Measurements from ENCODE around the gene TNP2.

The TNP2 gene

DNA sequence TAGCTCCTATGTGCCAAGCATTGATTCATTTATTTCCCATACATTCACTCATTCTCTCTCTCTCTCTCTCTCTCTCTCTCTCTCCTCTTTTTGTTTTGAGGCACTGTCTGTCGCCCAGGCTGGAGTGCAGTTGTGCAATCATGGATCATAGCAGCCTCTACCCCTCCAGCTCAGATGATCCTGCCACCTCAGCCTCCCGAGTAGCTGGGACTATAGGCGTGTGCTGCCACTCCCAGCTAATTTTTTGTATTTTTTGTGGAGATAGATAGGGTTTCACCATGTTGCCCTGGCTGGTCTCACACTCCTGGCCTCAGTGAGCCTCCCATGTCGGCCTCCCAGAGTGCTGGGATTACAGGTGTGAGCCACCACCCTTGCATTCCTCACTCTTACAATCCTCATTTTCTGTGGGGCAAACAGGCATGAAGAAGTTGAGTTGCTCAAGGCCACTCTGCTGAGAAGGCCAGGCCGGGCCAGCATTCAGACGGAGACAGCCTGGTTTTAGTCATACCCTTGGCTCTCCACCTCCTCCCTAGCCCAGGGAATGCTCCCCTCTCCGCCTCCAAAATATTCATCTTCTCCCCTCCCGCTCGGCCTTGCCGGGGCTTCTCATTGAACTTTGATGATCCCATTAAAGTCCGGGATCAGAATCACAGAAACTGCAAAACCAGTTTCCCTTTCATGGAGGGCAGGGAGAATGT is 7.9 kb upstream of the TNP2 start:
- DNase-seq: no peak

DNA sequence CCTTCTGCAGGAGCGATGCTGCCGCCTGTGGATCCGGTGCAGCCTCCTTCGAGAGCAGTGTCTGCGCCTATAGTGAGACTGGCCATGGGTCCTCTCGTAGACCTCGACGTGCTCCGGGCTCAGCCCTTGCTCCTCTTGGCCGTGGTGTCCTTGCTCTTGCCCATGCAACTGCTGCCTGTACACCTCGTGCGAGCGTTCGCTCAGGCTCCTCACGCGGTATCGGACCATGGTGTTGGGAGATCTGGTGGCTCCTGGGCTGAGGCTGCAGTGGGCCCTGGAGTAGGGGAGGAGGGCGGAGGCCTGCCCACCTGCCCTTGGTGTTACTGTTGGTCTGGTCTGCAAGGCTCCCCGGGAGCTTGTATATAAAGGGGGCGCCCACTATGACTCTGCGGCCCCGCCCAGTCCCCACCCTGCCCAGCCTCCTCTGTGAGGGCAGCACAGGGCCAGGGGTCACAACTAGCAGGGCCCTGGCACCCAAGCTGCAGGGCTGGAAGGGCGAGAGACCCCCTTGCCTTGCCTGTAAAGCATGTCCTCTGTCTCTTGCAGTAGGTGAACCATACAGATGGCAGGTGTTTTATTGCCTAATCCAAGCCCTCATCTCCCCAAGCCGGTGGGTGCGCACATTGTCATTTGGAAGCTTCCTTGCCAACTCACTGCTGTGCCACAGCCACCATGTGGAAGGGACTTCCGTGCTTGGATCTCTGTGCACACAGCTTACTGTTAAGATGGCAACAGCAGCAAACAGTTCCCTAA is 7.2 kb upstream of the TNP2 start, which contains the start of gene PRM2:
Gene PRM2 (minus strand): TSS at position 338 of the 753 bp plus-strand sequence. CDS start 110 bp downstream, at position 228.
- DNase-seq: no peak

DNA sequence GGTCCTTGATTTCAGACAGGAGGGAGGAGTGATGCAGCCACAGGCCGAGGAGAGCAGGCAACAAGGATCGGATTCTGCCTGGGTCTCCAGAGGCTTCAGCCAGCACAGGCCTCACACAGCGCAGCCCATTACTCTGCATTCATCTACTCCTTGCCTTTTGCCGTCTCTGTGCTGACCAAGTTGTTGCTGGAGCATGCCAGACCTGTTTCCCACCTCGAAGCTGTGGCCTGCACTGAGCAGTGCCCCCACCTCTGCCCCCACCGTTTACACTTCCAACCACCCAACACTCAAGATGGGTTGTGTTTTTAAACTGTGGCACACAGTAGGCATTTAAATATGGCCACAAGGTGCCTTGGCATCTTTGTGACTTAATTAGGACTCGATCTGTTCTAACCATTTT is 5.8 kb upstream of the TNP2 start:
- no peak for DNase-seq

DNA sequence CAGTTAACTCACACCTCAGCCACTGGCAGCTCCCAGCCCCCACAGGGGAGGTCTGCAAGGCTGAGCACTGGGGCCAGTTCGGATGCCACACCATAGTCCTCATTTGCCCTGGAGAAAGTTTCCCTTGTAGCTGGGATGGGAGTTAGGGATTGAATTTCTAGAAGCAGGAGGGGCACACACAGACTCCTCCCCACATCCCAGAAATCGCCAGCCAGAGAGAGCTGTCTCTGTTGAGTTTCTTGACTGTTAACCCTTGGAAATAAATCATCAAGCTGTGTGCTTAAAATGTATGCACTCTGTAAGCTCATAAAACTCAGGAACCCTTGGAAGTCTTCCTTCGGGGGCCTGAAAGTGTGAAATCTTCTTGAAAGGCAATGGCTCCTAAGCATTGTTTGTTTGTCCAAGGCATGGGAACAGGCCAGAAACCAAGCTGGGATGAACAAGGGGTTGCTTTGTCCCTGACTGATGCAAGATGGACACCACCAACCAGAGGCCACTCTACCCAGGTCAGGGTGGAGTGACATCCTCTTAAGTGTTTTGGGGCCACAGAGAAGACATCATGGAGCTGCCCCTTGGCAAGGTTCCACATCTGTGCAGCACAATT is 4.7 kb upstream of the TNP2 start:
- DNase-seq: no peak

DNA sequence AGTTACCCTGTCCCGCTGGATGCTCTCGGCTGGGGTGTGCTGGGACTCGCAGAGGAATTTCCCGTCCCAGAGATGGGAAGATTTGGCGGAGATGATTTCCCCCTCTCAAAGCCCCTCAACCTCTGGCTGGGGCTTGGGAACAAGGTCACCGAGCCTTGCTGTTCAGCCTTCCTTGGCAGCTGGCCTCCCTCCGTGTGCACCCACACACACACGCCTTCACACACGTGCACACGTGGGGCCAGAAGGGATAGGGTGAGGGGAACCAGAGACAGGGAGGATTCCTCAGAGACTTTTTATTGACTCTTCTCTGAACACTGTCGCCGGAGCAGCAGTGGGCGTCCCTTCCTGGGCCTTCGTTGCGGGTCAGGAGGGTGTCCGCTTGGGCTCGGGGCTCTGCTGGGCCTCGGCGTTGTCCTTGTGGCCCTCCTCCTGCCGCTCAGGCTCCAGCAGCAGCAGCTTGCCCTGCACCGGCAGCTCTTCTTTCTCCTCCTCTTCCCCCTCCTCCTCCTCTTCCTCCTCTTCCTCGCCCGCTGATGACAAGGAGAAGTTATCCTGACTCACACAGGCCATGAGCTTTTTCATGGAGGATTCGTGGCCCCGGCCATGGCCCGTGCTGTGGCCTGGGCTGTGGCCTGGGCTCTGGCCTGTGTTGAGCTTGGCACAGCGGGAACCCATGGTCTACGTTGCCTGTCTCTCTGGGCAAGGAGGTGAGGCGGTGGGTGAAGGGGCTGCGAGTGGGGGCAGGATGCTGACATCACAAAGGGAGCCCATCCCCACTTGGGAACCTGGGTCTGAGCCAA is 4.0 kb upstream of the TNP2 start, which contains the start of gene PRM3:
Gene PRM3 (minus strand): TSS at position 709 of the 800 bp plus-strand sequence. CDS start 34 bp downstream, at position 675.
- DNase-seq: no peak

DNA sequence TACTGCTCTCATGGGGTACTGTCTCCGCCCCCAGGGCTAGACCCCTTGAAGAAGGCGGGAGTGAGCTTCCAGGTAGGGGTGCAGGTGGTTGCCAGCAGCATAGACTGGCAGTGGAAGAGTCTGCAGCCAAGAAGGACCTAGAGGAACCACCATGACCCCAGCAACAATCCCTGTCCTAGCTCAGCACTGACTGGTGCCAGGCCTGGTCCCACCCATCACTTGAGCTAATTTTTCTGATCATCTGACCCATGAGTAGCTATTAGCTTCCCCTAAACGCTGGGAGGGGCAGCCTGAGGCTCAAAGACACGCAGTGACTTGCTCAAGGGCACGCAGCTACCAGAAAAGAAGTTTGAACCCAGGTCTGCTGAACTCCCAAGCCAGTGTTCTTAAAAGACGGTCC is 3.4 kb upstream of the TNP2 start:
- no peak for DNase-seq

DNA sequence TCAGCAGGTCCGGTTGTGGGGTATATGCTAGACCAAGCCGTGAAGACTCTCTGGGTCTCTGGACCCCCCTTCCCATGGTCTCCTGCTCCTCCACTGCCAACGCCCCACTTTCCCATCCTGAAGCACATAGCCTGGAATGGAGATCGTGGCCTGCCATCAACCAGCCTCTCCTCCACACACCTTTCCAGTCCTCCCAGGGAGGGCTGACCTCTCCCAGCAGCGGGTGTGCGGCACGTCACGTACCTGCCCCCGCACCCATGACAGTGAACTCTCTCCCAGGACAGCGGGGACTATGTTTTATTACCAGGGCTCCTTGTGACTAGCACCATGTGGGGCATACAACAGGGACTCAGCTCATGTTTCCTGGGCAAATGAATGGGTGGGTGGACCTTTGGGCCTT is 2.5 kb upstream of the TNP2 start:
- DNase-seq: no peak

DNA sequence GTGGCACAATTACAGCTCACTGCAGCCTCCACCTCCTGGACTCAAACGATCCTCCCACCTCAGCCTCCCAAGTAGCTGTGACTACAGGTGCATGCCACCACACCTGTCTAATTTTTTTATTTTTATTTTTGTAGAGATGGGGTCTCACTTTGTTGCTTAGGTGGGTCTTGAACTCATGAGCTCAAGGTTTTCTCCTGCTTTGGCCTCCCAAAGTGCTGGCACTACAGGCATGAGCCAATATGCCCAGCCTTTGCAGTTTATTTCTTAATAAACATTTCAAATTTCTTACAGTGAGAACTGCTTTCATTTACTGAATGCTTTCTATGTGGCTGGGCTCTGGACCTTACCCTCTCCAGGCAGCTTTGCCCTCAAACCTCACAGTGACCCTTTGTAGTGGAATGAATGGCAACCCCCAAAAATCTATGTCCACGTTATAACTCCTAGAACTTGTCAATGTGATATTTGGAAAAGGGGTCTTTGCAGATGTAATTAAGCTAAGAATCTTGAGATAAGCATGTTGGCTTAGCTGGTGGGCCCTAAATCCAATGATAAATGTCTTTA is 1.6 kb upstream of the TNP2 start:
- no peak for DNase-seq

DNA sequence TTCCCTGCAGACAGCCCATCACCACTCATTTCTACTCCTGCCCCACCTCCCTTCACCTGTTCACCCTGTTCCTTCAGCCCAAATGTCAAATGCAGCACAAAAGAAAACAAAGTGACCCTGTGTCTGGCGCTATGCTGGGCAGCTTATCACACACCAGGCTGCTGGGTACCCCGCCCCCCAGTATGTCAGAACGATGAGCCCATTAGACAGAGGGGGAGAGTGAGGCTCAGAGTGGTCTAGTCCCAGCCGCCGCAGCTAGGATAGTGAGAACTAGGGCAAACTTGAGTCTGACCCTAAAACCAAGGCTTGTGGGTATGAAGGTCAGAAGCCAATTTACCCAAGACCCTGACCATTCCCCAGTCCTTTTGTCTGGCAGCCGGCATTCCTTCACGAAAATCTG is 4.0 kb downstream of the TNP2 start:
- DNase-seq: no peak

DNA sequence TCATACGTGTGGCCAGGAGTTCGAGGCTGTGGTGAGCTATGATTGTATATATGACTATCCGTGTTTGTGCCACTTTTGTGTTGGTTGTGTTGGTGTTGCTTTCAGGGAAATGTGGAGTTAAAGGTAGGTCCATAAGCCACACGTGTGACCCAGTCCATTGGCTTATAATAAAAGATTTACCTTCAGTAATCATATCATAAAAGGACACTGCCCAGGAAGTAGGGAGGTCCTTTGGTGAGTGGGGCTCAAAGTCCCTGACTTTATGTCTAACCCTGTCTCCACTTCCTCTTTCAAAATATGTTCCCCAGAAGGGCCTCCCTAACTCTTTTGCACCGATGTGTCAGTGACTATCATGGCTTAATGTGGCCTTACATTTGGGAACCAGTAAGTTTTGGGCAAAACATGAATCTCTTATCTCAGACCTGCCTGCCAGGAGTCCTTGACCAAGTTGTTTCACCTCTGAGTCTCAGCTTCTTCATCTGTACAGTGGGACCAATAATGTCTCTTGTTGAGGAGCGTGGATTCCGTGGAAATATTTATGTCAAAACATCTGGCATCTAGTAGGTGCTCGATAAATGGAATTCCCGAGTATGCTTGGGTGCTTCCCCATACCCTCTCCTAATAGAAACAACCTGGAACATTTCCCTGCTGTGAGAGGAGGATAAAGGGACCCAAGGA is 4.8 kb downstream of the TNP2 start:
- DNase-seq: peak in 1 of 2 donors; percentile 13

DNA sequence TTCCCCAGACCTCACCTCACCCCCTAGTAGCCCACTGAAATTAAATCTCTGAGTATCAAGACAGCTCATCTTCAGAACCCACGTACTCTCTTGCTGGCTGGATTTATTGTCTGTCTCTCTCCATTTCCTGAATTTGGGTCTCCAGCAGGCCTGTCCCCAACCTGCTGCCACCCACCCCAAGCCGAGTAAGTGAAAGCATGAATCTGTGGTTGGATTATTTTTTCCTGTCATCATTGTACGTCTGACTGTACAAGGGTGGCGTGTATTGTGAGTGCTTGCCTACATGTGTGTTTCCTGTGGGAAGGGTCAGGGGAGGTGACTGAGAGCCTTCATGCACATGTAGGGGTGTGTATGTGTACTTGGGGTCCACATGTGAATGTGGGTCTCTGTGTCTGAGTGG is 5.4 kb downstream of the TNP2 start:
- DNase-seq: no peak

DNA sequence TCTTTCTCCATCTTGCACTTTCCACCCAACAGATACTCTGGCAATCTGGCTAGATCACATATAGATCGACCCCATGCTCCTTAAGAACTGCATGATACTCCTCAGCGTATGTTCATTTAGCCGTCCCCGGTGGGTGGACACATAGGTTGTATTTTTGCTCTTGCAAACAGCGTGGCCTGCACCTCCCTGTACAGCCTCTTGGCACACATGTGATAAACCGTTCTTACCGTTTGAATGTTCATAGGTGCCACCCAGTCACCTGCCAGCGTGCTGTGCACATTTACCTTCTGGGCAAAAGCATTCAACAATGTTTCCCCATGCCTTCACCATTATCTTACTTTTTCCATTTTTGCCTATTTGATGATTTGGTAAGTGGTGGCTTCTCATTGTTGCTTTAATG is 6.2 kb downstream of the TNP2 start:
- no peak for DNase-seq

DNA sequence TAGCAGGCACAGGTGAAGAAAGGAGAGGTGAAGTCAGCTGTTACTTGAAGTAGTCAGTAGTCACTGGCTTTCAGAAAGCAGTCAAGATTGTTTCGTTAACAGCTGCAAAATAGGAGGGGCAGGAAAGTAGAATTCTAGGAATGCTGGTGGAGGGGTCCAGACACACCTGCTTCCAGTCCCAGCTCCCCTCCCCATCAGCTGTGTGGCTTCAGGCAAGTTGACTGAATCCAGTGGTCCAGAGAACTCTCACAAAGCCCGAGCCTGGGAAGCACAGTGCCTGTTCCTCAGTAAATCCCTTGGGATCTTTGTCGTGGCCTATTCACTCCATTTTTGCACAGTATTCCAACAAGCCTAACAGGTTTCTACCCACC is 8.5 kb downstream of the TNP2 start:
- no peak for DNase-seq

DNA sequence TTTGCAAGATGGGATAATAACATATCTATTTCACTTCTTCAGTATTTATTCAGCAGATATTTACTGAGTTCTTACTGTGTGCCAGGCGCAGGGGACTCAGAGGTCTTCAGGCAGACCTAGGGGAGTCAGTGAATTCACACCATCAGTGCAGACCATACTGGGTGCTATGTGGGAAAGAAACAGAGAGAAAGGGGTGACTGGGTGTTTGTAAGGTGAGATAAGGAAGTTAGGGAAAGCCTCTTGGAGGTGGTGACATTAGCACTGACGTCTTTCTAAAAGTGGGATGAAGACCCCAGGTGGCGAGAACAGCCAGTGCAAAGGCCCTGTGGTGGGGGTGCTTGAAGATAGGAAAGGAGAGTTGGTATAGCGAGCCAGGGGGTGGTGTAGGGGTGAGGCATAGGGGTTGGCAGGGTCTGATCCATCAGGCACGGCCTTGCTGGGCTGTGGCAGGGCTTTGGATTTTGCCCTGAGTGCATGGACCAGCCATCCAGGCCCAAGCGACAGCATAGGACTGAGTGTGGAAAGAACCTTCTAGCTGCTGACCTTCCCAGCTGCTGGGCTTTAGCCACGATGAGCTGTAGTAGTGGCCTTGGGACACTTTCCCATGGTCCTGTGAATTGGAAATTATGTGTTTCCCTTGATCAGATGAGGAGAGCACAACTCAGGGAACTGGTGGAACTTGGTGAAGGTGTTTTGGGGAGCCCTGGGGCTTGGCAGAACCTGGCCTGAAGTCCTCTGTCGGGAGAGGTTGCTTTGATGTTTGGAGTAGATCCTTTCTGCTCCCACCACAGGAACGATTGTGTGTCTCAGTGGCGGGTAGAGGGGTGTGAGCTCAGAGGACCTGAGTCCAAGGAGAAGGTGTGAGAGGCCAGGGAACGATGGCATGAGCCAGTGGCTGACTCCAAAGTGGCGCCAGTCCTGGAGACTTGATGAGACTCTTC is 9.2 kb downstream of the TNP2 start:
- DNase-seq: no peak

DNA sequence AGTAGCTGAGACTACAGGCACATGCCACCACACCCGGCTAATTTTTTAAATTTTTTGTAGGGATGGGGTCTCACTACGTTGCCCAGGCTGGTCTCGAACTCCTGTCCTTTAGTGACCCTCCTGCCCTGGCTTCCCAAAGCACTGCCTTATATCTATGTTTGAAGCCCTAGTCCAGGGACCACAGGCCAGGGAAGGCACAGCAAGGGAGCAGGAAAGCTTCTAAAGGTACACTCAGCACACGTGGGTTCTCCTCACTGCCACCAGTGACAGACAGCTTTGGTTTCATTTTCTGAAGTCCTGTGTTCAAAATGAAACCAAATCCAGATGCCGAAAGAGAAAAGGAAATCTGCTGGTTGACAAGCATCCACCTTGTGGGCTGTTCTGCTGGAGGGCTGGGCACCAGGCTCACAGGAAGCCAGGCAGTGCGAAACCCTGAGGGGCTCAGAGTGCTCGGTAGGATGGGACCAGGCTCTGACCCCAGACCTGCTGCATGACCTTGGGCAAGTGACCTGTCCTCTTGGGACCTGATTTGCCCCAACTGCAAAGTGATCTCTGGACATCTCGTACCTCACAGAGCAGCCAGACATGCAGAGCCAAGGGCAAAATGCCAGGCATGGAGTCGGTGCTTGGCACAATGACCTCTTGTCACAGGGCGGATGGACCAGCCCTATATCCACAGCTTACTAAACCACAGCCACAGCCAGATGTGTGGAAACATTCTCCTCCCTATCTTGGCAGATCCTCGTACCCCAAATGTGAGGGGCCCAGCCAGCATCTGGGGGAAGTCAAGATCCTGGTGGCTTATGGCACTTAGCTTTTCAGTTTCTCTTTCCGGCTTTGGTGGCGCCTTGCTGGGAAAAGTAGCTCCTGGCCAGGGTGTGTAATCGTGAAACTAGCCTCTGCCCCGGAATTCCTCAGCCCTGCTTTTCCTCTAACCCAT is 10.3 kb downstream of the TNP2 start:
- peak in 1 of 2 donors; percentile 41 for DNase-seq

DNA sequence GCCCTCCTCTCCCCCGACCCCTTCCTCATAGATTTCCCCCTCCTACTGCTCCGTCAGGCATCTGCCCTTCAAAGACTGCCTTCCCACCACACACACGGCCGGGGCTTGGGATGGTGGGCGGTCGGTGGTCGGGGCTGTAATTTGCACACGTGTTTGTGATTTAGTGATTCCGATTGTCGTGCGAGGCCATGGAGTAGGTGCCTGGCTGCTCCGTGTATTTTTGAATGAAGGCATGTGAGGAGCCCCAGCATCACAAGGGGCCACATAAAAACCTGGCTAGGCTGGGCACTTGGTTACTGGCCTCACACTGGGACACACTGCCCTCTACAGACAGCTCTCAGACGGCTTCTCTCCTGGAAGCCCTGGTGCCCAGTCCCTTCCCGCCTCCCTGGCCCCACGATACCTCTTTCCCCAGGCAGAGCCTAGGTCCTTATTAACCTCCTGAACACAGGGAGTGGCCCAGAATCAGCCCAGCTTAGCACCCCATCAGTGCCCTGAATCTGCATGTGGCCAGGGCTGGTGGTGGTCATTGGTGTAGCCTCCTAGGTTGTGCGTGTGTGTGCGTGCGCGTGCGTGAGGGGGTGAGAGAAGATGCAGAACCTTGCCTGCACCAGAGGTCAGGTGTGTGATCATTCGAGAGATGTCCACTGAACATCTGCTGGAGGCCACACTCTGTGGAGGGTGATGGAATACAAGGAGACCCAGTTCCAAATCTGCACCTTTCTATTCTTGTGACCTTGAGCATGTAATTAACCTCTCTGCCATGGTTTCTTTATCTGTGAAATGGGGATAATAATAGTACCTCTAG is 11.8 kb downstream of the TNP2 start:
- peak; percentile 71 to 86 for DNase-seq

DNA sequence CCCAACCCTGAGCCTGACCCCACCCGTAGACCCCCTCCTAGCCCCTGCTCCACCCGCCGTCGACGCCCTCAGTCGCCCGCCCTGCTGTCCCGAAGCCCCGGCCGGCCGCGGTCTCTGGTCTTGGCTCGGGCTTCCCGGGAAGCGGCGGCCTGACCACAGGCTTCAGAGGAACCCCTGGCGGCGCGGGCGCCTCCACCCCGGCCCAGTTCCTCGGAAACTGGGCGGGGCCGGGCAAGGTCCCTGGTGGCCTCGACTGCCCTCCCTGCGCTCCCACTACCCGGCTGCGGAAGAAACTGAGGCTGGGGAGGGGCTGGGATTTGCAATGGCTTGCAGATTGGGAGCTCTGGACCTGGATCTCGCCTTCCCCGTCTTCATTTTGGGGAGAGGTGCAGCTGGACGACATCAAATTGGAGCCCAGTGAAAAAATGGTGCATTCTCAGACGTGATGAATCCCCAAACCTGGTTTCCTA is 12.4 kb downstream of the TNP2 start:
- peak; percentile 53 to 56 for DNase-seq

DNA sequence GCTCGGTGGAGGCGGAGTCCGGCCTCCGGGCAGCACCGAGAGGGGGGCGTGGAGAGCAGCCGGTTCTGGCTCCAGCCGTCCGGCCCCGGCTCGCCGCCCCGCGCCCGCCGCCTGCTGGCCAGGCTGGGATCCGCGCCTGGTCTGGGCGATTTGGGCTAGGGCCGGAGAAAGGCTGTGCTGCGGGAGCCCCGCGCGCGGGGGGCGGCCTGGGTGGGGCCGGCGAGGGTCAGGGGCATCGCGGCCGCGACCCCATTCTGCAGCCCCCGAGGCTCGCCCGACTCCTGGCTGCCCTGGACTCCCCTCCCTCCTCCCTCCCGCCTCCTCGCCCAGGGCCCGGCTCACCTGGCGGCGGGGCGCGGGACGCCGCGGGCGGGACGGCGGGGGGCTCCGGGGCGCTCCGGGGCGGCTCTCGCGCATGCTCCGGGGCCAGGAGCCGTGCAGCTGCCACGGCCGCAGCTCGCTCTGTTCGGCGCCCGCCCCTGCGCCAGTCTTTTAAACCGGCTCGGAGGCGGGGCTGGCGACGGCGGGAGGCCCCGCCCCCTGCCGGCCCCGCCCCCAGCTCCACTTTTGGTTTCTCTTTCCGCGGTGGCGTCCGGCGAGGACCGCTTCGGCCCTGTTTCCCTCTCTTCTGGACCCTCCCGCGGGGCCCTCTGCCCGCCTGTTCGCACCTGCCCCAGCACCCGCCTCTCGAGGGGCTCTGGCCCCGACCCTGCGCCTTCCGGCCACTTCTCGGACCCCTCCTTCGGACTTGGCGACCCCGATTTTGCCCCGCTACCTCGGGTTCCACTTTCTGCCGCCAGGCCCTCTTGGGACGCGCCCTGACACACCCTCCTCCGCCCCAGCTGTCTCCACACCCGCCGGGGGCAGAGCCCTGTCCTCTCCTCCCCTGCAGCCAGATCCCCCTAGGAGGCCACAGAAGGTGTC is 13.1 kb downstream of the TNP2 start, which contains the start of gene SOCS1:
Gene SOCS1 (minus strand): TSS at position 468 of the 924 bp plus-strand sequence. CDS start 726 bp downstream, outside the sequence.
- peak; percentile 78 to 94 for DNase-seq
